ENCODE data around the gene AFF1. TPM values are rescaled to one million over a fixed set of nuclear protein-coding genes. Genes with fewer than 3 reads are reported as not detected.

The AFF1 gene
- total RNA-seq, 6 experiments from 2014 or later: 23.8 to 39.6 (median 34.9) TPM

DNA sequence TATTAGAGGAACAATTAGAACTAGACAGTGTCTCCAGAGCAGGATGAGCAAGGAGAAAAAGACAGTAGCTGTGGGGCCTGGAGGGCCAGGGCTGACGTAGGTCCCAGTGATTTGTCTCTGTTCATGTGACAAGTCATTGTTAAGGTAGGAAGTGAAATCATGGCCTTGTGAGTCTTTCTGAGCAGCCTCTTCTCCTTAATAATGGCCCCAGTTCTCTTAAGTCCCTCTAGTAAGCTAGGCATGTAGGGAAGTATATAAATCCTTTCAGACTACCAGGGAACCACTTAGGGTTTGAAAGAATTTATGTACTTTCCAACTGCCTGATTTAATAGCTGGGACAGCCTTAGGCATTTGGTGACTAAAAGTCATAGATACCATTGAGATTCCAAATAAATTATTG, 152.6 kb downstream of the AFF1 start:
- H3K4me3 ChIP-seq: no peak overlapping the region
- H3K9me3 ChIP-seq: no peaks in the 10 kb centered on the region
- peaks cover 0 to 11% (median 8%) of the 10 kb centered on the region in 4 donors for H3K36me3 ChIP-seq
- 44% methylated on average over 1 of the region's 1 CpG for whole genome bisulfite sequencing (ENCODE audit: insufficient coverage, low coverage, low lambda C conversion rate, missing lambda C conversion rate)
- intact Hi-C loops (cut with DNase I): no loop called here
- no peak overlapping the region for H3K27ac ChIP-seq
- H3K27me3 ChIP-seq: no peaks in the 10 kb centered on the region
- H3K4me1 ChIP-seq: peaks cover 0 to 16% (median 2%) of the 10 kb centered on the region in 4 donors
- TF ChIP-seq, protein P1, sequence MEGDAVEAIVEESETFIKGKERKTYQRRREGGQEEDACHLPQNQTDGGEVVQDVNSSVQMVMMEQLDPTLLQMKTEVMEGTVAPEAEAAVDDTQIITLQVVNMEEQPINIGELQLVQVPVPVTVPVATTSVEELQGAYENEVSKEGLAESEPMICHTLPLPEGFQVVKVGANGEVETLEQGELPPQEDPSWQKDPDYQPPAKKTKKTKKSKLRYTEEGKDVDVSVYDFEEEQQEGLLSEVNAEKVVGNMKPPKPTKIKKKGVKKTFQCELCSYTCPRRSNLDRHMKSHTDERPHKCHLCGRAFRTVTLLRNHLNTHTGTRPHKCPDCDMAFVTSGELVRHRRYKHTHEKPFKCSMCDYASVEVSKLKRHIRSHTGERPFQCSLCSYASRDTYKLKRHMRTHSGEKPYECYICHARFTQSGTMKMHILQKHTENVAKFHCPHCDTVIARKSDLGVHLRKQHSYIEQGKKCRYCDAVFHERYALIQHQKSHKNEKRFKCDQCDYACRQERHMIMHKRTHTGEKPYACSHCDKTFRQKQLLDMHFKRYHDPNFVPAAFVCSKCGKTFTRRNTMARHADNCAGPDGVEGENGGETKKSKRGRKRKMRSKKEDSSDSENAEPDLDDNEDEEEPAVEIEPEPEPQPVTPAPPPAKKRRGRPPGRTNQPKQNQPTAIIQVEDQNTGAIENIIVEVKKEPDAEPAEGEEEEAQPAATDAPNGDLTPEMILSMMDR (IDR thresholded peaks at IDR 0.05): no peak
- TF ChIP-seq POLR2A (IDR thresholded peaks at IDR 0.05): no peak
- no peak for DNase-seq
- ATAC-seq: peak; percentile 24 to 57 (median 51)

DNA sequence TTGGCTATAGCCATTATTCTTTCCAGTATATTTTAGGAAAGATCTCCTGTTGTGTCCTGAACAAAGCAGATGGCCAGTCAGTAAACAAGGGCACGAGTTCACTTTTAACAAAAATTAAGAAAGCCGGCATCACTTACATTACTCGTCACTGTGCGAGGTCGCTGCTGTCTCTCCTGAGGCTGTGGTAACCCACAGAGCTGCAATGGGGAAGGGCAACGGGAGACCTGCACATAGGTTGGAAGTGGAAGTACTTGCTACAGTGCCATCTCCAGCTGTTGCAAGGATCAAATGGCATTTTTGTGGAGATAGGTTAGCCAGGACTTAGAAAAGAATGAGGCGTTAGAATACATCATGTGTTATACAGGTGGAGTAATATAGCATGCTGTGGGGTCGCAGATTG, 153.4 kb downstream of the AFF1 start:
- 88% methylated on average over 7 of the region's 8 CpGs for WGBS (ENCODE audit: insufficient coverage, low coverage, low lambda C conversion rate, missing lambda C conversion rate)
- no peaks in the 10 kb centered on the region for H3K27me3 ChIP-seq
- peaks cover 0 to 11% (median 8%) of the 10 kb centered on the region in 4 donors for H3K36me3 ChIP-seq
- peaks cover 0 to 23% (median 5%) of the 10 kb centered on the region in 4 donors for H3K4me1 ChIP-seq
- no peaks in the 10 kb centered on the region for H3K9me3 ChIP-seq
- ATAC-seq: no peak
- intact Hi-C loops (cut with DNase I): no loop called here
- no peak overlapping the region for H3K27ac ChIP-seq
- no peak overlapping the region for H3K4me3 ChIP-seq
- no peak for DNase-seq
- TF ChIP-seq POLR2A (IDR thresholded peaks at IDR 0.05): no peak
- TF ChIP-seq, protein P1 (IDR thresholded peaks at IDR 0.05): no peak

DNA sequence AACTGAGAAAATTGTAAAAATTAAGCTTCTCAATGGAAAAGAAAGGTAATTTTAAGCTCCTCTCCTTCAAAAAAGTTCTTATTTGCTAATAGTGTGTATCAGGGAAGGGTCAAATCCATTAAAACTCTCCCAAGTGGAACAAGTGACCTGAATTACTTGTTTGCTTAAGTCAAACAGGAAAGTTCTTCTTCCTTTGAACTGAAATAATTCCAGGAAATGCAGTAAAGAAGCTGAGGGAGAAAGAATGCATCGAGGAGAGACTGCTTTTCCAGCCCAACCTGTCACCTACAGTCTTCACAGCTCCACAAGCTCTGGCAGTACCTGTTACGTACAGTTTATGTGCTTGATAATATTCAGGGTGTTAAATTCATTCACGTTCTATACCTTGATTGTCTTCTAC, 154.6 kb downstream of the AFF1 start:
- peaks cover 0 to 9% (median 8%) of the 10 kb centered on the region in 4 donors for H3K36me3 ChIP-seq
- peaks cover 0 to 26% (median 6%) of the 10 kb centered on the region in 4 donors for H3K4me1 ChIP-seq
- H3K9me3 ChIP-seq: no peaks in the 10 kb centered on the region
- H3K27me3 ChIP-seq: no peaks in the 10 kb centered on the region
- DNase-seq: no peak
- H3K4me3 ChIP-seq: no peak overlapping the region
- TF ChIP-seq, protein P1 (IDR thresholded peaks at IDR 0.05): no peak
- TF ChIP-seq POLR2A (IDR thresholded peaks at IDR 0.05): no peak
- H3K27ac ChIP-seq: no peak overlapping the region
- peak in 2 of 4 donors; percentile 13 to 44 for ATAC-seq
- intact Hi-C loops (cut with DNase I): no loop called here
- 54% methylated on average over 3 of the region's 3 CpGs for WGBS (ENCODE audit: insufficient coverage, low coverage, low lambda C conversion rate, missing lambda C conversion rate)

DNA sequence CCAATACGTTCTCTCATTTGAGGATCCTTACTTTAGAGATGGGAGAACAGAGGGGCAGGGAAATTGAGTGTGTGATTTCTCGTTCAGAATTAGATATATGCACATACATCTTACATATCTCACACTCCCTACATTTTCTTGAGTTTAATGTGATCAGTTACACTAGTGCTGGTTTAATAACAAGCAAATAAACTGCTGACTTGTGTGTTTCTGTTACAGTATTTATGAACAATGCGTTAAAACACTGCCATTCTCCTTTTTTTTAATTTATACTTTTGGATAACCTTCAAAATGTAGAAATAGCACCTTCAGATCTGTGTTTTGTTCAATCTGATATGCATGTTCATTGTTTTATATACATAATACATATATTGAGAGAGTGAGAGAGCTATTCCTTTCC, 155.5 kb downstream of the AFF1 start:
- H3K36me3 ChIP-seq: peaks cover 0 to 13% (median 5%) of the 10 kb centered on the region in 4 donors
- H3K4me3 ChIP-seq: no peak overlapping the region
- WGBS (ENCODE audit: insufficient coverage, low coverage, low lambda C conversion rate, missing lambda C conversion rate): 100% methylated on average over 3 of the region's 3 CpGs
- no peak overlapping the region for H3K27ac ChIP-seq
- intact Hi-C loops (cut with DNase I): loop anchor here (10.0 kb wide), 1 partner anchor 166 kb away; no protein-coding TSS in a partner anchor
- TF ChIP-seq, protein P1 (IDR thresholded peaks at IDR 0.05): no peak
- no peak for TF ChIP-seq POLR2A (IDR thresholded peaks at IDR 0.05)
- ATAC-seq: no peak
- DNase-seq: no peak
- peaks cover 0 to 26% (median 6%) of the 10 kb centered on the region in 4 donors for H3K4me1 ChIP-seq
- H3K27me3 ChIP-seq: no peaks in the 10 kb centered on the region
- no peaks in the 10 kb centered on the region for H3K9me3 ChIP-seq
